ENCODE results near the gene XRCC1. TPM values are rescaled to one million over a fixed set of nuclear protein-coding genes. Genes with fewer than 3 reads are reported as not detected.
A peak's percentile ranks its signal among the peaks of the same experiment; 100 is the strongest.

Gene XRCC1
- total RNA-seq, 1 experiment from 2014 or later: 37.4 TPM

DNA sequence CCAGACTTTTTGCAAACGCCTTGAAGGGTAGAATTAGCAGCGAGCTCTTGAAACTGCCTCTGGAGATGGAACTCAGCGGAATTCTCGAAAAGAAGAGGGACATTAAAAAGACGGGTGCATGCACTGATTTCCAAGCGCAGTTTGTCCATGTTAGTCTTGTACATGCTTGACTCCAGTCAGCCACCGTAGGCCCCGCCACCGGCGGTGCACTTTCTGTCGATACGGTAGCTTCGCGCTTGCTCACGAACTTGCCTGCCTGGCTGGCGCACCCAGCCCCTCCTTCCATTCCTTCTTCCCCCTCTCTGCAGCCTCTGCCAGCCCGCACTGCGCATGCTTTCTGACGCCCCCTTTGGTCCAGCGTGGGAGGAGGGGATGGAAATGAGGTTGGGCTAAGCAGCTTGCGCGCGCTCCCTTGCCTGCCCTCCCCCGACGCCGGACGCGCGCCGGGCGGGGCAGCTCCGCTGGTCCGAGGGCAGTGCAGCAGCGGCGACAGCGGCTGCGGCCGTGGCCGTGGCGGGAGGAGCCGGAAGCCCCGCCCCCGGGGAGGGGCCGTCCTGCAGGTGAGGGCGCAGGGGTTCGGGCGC lies 42.3 kb downstream of the XRCC1 start, which contains the start of gene ZNF575 (continued):
- TF ChIP-seq, protein P1, sequence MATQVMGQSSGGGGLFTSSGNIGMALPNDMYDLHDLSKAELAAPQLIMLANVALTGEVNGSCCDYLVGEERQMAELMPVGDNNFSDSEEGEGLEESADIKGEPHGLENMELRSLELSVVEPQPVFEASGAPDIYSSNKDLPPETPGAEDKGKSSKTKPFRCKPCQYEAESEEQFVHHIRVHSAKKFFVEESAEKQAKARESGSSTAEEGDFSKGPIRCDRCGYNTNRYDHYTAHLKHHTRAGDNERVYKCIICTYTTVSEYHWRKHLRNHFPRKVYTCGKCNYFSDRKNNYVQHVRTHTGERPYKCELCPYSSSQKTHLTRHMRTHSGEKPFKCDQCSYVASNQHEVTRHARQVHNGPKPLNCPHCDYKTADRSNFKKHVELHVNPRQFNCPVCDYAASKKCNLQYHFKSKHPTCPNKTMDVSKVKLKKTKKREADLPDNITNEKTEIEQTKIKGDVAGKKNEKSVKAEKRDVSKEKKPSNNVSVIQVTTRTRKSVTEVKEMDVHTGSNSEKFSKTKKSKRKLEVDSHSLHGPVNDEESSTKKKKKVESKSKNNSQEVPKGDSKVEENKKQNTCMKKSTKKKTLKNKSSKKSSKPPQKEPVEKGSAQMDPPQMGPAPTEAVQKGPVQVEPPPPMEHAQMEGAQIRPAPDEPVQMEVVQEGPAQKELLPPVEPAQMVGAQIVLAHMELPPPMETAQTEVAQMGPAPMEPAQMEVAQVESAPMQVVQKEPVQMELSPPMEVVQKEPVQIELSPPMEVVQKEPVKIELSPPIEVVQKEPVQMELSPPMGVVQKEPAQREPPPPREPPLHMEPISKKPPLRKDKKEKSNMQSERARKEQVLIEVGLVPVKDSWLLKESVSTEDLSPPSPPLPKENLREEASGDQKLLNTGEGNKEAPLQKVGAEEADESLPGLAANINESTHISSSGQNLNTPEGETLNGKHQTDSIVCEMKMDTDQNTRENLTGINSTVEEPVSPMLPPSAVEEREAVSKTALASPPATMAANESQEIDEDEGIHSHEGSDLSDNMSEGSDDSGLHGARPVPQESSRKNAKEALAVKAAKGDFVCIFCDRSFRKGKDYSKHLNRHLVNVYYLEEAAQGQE (IDR thresholded peaks at IDR 0.05; ENCODE audit: low read depth): no peak
- TF ChIP-seq EZH2 (IDR thresholded peaks at IDR 0.05) (no peak), YY1 (IDR thresholded peaks at IDR 0.05; ENCODE audit: extremely low read depth, insufficient replicate concordance, low read depth, low read length) (no peak), EGR1 (IDR thresholded peaks at IDR 0.05; ENCODE audit: low read depth) (peak; percentile 83), CBX3 (IDR thresholded peaks at IDR 0.05; ENCODE audit: low read depth) (peak; percentile 65), SIN3A (IDR thresholded peaks at IDR 0.05; ENCODE audit: low read depth) (no peak), TCF7L2 (IDR thresholded peaks at IDR 0.05; ENCODE audit: borderline replicate concordance, extremely low read depth, insufficient read depth, insufficient read length) (peak; percentile 21), ZNF274 (IDR thresholded peaks at IDR 0.05; ENCODE audit: low read depth, low read length) (no peak), POLR2AphosphoS5 (IDR thresholded peaks at IDR 0.05; ENCODE audit: low read depth, low read length) (no peak; the same call in none of the 2 replicates), ELF1 (IDR thresholded peaks at IDR 0.05; ENCODE audit: borderline replicate concordance, low read depth) (no peak), CEBPB (IDR thresholded peaks at IDR 0.05; ENCODE audit: low read depth) (no peak), FOSL1 (IDR thresholded peaks at IDR 0.05; ENCODE audit: low read depth) (no peak)
- TF ChIP-seq, protein P2, sequence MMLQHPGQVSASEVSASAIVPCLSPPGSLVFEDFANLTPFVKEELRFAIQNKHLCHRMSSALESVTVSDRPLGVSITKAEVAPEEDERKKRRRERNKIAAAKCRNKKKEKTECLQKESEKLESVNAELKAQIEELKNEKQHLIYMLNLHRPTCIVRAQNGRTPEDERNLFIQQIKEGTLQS (IDR thresholded peaks at IDR 0.05): no peak
- TF ChIP-seq, protein P3, sequence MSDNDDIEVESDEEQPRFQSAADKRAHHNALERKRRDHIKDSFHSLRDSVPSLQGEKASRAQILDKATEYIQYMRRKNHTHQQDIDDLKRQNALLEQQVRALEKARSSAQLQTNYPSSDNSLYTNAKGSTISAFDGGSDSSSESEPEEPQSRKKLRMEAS (IDR thresholded peaks at IDR 0.05): peak; percentile 85

Data from HCT116 (cell line).